Mesenteric fat pad (tissue), 1 donor: Measurements from ENCODE around the gene AKR7A2. TPM values are rescaled to one million over a fixed set of nuclear protein-coding genes. Genes with fewer than 3 reads are reported as not detected.
"Not testable (repeated sequence)": the region's sequence is repeated elsewhere in the genome, so short reads cannot be mapped to it uniquely, and the experiment has no call there.

ENCODE experiments used
- DNase-seq: peaks from one replicate; pipeline ENCODE4 v3.0.0-alpha.2; 2020; ENCODE audit warnings: low spot score
- total RNA-seq: library from RNA; stranded (reverse); fragmentation: NEBNext Ultra II Directional; extraction: Animal tissue kit (Norgen Biotek cat#: 25700); gene quantifications from one replicate; pipeline ENCODE4 v1.2.1, GENCODE V29; 2021
- donor health status: DM: yes; HTN: yes; CAD: no.

Gene AKR7A2
- total RNA-seq, 1 donor from 2014 or later = 39.4 TPM

DNA sequence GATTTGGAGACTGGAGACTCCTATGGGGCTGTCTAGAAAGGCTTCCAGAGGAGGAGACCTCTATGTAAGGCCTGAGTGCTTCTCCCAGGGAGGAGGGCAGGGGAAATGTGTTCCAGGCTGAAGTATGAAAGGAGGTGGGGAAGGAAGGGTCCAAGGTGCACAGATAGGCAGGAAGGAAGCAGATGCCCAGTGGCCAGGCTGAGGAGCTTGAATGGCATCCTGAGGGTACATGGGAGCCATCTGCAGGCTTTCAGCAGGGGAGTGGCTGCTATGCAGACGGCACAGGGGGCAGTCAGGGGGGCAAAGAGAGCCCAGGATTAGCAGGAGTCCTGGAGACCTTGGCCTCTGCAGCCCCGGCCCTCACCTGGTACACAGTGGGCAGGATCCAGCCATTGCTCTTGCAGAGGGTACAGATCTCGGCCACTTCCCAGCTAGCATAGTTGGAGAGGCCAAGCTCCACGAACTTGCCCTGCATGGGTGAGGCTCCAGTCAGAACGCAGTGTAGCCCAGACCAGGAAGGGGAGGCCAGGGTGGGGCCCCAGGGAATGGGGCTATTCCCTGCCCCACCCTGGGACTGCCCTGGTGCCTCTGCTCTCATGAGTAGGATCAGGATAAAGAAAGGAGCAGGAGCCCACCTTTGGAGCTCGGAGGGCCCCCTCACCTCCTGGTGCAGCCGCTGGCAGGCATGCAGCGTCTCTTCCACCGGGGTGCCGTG, 4.0 kb downstream of the AKR7A2 start:
- DNase-seq = no peak

DNA sequence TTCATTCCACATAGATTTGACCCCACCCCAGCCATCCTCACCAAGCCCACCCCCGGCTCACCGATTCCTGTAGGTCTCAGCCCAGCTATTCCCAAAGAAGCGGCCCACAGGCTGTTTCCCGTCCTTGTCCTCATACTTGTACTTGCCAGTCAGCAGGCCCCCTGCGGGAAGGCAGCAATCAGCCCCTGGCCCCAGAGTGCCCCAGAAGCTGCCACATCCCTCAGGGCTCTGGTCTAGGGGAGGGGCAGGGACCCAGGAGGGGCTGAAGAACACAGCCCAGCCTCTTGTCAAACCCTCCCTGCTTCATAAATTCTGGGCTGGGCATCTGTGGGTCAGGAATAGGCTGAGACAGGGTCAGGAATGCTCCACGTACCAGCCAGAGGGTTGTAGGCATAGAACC, 5.0 kb downstream of the AKR7A2 start:
- no peak for DNase-seq

DNA sequence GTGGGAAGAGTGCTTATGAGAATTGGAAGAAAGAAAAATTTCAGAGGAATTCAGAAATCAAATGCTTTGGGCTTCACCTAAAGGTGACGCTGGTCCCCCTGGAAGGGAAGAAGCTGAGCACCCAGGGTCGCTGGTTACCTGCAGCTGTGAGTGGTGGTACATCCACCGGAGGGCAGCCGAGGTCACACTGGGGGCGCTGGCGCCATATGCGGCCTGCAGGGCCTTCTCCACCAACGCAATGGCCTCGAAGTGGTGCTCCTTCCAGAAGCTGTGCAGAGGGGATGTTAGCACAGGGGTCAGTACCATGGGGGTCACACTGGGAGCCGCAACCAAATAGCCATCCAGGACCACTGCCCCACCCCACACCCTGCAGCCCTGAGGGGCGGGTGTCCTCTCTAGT, 6.1 kb downstream of the AKR7A2 start:
- DNase-seq = no peak

DNA sequence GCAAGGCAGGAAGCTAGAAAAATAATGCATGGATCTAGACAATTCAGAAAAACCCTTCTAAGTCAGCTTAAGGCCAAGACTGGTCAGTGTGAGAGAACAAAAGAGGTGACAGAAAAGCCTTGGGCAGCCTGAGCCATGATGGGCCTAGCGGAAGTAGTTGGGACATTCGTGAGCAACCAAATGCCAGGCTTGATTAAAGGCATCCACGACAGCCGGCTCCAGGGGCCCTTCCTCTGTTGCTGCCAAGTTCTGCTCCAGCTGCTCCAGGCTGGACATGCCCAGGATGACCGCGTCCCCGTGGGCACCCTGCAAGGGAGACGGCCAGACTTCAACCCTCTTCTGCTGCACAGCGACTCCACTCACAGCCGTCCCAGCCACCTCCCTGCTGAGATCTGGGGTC, 7.9 kb downstream of the AKR7A2 start:
- DNase-seq = not testable (repeated sequence)

DNA sequence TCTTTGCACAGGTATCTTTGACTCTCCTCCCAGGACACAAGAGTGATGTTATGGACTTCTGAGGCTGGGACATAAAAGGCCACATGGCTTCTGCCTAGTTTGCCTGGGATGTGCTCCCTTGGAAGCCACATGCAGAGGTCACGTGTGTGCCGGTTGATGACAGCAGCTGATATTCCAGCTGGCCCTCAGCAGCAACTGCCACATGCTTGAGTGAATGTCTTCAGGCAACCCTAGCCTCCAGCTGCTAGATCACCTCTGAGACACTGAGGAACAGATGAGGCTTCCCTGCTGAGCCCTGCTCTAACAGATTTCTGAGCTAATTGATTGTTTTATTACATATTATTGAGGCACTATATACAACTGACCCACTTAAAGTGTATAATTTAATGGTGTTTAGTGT, 11.7 kb downstream of the AKR7A2 start:
- DNase-seq = no peak

DNA sequence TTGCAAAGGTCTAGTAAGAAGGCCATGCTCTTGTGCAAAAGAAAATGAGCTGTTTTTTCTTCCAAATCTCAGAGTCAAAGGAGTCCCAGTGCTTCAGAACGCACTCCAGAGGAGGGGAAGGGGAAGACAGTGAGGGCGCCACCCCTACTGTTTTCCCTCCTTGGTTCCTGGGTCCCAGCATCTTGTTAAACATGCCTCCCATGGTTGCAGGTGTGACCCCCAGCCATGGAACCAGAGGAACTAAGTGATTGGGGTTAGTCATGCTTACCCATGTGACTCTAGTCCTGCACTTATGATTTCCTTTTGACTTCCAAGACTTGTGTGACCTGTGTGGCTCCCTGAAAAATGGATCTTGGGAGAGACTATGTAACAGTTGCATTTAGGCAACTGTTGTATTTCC, 17.3 kb downstream of the AKR7A2 start:
- no peak for DNase-seq

DNA sequence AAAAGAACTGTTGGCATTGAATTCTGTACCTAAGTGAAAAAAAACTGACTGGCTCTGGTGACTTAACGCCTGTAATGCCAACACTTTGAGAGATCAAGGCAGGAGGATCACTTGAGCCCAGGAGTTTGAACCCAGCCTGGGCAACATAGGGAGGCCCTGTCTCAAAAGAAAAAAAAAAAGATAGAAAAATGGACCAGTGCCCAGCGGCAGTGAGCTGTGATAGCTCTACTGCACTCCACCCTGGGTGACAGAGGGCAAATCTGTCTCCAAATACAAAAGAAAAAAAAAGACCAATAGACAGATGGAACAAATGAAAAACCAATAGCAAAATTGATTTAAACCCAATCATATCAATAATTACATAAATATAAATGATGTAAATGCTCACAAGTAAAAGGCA, 22.7 kb downstream of the AKR7A2 start:
- DNase-seq = no peak

DNA sequence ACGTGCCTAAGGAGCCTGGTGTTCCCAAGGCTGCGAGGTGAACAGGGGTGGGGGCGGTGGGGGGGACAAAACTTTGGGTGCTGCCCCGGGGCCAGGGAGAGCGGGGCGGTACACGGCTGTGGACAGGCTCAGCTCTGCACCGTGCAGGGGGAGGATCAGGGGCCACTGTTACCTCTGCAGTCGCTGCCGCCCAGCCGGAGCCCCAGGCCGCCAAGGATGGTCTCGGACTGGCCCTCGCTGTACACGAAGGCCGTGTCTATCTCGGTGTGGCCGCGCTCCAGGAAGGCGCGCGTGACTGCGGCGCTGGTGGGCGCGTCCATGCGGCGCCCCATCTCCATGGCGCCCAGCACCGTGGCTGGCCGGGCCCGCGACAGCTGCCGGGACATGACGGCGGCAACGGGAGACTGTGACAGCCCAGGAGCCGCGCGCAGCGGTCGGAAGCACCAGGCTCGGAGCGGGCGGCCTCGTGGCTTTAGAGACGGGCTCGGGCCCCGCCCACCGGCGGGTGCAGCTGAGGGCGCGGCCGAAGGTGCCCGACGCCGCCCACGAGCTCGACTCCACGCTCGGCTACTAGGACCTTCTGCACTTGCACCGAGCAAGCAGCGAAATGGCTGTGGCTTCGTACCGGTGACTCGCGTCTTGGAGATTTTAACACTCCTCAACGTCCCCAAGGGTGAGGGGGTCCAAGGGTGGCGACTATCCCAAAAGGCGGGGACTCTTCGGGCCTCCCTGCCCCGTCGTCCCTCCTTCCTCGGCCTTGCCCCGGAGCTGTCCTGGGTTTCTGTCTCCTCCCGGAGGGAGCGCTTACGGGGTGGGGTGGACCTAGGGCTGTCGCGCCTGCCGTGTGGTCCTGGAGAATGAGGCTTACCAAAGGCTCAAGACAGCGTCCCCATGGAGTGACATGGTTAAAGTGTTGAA, 23.4 kb downstream of the AKR7A2 start, which contains the start of gene AKR7A3:
TSS of gene AKR7A3 (minus strand) at position 447 of the 918 bp plus-strand sequence. CDS start at position 386, 61 bp downstream.
- not testable (repeated sequence) for DNase-seq

DNA sequence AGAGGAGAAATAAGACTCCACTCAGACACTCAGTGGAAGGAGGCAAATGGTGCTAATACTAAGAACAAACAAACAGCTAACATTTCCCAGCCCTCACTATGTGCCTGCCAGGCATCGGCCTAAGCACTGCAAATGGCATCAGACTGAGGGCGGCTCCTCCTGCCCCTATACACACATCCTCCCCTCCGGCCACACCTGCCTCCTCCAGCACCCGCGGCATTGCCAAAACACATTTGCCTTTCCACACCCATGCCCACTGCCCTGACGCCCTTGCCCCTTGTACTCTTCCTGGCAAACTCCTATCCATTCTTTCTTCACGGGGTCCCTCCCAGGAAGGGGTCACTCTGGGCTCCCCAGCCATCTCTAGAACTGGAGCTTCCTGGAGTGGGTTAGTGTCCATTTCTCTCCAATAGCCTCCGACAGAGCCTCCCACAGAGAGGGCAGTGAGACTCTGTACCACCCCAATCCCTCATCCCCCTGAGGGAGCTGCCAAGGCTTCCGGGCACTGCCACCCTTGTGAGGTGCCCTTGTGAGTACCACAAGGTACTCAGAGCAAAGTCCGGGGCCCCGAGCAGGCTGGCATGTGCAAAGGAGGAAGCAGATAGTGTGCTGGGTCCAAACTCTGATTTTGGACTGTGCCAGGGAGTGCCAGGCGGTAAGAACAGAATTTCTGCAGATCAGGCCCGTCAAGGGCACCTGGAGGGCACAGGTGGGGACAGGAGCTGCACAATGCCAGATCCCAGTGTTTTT, 24.3 kb downstream of the AKR7A2 start:
- no peak for DNase-seq

DNA sequence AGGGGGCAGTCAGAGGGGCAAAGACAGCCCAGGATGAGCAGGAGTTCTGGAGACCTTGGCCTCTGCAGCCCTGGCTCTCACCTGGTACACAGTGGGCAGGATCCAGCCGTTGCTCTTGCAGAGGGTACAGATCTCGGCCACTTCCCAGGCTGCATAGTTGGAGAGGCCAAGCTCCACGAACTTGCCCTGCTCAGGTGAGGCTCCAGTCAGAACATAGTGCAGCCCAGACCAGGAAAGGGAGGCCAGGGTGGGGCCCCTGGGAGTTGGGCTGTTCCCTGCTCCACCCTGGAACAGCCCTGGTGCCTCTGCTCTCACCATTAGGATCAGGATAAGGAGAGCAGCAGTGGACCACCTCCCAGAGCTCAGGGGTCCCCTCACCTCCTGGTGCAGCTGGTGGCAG, 26.1 kb downstream of the AKR7A2 start:
- not testable (repeated sequence) for DNase-seq

DNA sequence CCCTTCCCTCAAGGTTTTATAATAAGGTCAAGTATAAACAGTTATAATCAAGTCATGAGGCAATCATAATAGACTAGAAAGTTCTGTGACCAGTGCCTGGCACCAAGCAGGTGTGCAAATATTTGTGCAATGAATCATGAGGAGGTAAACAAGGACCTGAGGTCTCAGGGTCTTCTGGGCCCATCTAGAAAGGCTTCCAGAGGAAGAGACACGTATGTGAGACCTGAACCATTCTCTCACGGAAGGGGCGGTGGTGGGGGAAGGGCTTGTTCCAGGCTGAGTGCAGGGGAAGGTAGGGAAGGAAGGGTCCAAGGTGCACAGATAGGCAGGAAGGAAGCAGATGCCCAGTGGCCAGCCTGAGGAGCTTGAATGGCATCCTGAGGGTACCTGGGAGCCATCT, 26.6 kb downstream of the AKR7A2 start:
- not testable (repeated sequence) for DNase-seq

DNA sequence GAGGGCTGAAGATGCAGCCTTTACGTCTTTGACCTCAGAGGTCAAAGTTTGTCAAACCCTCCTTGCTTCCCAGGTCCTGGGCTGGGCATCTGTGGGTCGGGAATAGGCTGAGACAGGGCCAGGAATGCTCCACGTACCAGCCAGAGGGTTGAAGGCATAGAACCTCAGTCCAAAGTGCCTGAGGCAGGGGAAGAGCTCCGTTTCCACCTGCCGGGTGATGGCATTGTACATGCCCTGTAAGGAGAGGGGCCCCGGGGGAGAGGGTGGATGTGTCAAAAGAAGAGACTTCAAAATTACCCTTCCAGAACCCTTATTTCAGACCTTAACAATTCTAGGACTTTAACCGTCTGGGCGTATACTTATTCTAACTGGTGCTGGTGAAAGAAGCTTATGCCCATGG, 27.1 kb downstream of the AKR7A2 start:
- no peak for DNase-seq

DNA sequence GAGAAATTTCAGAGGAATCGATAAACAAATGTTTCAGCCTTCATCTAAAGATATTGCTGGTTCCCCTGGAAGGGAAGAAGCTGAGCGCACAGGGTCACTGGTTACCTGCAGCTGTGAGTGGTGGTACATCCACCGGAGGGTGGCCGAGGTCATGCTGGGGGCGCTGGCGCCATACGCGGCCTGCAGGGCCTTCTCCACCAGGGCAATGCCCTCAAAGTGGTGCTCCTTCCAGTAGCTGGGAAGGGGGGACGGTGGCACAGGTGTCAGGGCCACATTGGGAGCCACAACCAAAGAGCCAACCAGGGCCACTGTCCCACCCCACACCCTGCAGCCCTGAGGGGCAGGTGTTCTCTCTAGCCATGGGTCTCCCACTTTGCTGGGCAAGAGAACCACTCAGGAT, 28.1 kb downstream of the AKR7A2 start:
- no peak for DNase-seq

DNA sequence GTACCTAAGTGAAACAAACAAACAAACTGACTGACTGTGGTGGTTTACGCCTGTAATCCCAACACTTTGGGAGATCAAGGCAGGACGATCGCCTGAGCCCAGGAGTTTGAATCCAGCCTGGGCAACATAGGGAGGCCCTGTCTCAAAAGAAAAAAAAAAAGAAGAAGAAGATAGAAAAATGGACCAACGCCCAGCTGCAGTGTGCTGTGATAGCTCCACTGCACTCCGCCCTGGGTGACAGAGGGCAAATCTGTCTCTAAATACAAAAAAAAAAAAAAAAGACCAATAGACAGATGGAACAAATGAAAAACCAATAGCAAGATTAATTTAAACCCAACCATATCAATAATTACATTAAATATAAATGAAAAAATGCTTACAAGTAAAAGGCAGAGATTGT, 37.3 kb downstream of the AKR7A2 start:
- no peak for DNase-seq

DNA sequence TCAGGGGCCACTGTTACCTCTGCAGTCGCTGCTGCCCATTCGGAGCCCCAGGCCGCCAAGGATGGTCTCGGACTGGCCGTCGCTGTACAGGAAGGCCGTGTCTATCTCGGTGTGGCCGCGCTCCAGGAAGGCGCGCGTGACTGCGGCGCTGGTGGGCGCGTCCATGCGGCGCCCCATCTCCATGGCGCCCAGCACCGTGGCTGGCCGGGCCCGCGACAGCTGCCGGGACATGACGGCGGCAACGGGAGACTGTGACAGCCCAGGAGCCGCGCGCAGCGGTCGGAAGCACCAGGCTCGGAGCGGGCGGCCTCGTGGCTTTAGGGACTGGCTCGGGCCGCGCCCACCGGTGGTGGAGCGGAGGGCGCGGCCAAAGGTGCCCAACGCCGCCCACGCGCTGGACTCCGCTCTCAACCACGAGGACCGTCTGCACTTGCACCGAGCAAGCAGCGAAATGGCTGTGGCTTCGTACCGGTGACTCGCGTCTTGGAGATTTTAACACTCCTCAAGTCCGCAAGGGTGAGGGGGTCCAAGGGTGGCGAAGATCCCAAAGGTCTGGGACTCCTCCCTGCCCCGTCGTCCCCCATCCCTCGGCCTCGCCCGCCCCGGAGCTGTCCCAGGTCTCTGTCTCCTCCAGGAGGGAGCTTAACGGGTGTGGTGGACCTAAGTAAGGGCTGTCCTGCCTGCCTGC, 38.0 kb downstream of the AKR7A2 start:
- DNase-seq = peak; percentile 71

DNA sequence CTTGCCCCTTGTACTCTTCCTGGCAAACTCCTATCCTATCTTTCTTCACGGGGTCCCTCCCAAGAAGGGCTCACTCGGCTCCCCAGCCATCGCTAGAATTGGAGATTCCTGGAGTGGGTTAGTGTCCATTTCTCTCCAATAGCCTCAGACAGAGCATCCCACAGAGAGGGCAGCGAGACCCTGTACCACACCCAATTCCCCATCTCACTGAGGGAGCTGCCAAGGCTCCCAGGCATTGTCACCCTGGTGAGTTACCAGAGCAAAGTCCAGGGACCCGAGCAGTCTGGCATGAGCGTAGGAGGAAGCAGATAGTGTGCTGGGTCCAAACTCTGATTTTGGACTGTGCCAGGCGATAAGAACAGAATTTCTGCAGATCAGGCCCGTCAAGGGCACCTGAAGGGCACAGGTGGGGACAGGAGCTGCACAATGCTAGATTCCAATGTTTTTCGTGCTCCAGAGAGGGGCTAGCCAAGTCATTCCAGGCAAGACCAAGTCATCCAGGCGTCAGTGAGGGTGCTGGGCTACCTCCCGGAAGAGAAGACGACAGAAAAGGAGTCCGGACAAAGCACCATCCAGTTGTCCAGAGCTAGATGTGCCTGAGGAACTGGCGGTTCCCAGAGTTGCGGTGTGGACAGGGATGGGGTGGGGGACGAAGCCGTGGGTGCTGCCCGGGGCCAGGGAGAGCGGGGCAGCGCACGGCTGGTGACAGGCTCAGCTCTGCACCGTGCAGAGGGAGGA, 38.7 kb downstream of the AKR7A2 start:
- peak; percentile 64 for DNase-seq

DNA sequence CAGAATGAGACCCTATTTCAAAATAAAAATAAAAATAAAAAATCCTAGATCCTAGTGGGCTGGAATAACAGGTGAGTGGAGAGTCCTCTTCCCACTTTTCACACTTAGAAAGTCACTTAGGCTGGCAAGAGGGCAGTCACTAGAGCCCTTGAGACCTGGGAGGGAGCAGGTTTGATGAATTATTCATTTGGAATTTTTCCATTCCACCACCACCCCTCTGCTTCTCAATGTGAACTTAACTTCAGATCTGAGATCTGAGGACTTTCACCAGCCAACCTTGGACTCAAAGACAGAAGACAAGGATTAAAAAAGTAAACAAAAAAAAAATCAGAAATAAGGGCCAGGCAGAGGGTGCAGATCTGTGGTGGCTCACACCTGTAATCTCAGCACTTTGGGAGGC, 39.9 kb downstream of the AKR7A2 start:
- DNase-seq = no peak

DNA sequence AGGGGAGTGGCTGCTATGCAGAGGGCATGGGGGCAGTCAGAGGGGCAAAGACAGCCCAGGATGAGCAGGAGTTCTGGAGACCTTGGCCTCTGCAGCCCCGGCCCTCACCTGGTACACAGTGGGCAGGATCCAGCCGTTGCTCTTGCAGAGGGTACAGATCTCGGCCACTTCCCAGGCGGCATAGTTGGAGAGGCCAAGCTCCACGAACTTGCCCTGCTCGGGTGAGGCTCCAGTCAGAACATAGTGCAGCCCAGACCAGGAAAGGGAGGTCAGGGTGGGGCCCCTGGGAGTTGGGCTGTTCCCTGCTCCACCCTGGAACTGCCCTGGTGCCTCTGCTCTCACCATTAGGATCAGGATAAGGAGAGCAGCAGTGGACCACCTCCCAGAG, 41.6 kb downstream of the AKR7A2 start:
- DNase-seq = not testable (repeated sequence)

DNA sequence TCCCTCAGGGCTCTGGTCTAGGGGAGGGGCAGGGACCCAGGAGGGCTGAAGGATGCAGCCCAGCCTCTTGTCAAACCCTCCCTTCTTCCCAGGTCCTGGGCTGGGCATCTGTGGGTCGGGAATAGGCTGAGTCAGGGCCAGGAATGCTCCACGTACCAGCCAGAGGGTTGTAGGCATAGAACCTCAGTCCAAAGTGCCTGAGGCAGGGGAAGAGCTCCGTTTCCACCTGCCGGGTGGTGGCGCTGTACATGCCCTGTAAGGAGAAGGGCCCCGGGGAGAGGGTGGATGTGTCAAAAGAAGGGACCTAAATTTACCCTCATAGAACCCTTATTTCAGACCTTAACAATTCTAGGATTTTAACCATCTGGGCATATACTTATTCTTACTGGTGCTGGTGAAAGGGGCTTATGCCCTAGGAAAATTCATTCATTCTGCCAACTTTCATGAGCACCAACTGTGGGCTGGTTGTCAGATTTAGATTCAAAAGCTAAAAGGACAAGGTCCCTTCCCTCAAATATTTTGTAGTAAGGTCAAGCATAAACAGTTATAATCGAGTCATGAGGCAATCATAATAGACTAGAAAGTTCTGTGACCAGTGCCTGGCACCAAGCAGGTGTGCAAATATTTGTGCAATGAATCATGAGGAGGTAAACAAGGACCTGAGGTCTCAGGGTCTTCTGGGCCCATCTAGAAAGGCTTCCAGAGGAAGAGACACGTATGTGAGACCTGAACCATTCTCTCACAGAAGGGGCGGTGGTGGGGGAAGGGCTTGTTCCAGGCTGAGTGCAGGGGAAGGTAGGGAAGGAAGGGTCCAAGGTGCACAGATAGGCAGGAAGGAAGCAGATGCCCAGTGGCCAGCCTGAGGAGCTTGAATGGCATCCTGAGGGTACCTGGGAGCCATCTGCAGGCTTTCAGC, 42.3 kb downstream of the AKR7A2 start:
- not testable (repeated sequence) for DNase-seq
